Heart left ventricle (tissue), 16 donors: Measurements from ENCODE around the gene SLC35G3. TPM values are rescaled to one million over a fixed set of nuclear protein-coding genes. Genes with fewer than 3 reads are reported as not detected.
"Not testable (repeated sequence)": the region's sequence is repeated elsewhere in the genome, so short reads cannot be mapped to it uniquely, and the experiment has no call there.

ENCODE experiments used
- ATAC-seq, 4 donors: fragments of 200-7000 bp; cut with Tn5 transposase; one replicate each; pipeline ENCODE4 v1.9.1; 2020 to 2022; ENCODE audit warnings: moderate library complexity in 4 of 4, mild to moderate bottlenecking in 3 of 4, moderate number of reproducible peaks in 1 of 4
- DNase-seq, 5 donors: peaks; one replicate each; pipeline ENCODE4 v3.0.0-alpha.2; 2020
- H3K27ac ChIP-seq, 12 donors: fragments of 200-600 bp; sonication (generic) in 4 of 12; one replicate each; pipeline versions ENCODE4 v1.5.0 to v1.8.0; 2016 to 2022; ENCODE audit warnings: mild to moderate bottlenecking in 2 of 12
- H3K27me3 ChIP-seq, 9 donors: fragments of 200-600 bp; sonication (generic) in 2 of 9; one replicate each; pipeline versions ENCODE4 v1.5.1 to v1.8.0; 2016 to 2022; ENCODE audit warnings: mild to moderate bottlenecking in 3 of 9
- H3K36me3 ChIP-seq, 9 donors: fragments of 200-600 bp; sonication (generic) in 2 of 9; one replicate each; pipeline versions ENCODE4 v1.5.0 to v1.8.0; 2018 to 2022; ENCODE audit warnings: mild to moderate bottlenecking in 2 of 9
- H3K4me1 ChIP-seq, 12 donors: fragments of 200-600 bp; sonication (generic) in 4 of 12; one replicate each; pipeline versions ENCODE4 v1.5.0 to v1.8.0; 2016 to 2022; ENCODE audit warnings: mild to moderate bottlenecking in 3 of 12
- H3K4me3 ChIP-seq, 12 donors: fragments of 200-600 bp; sonication (generic) in 4 of 12; one replicate each; pipeline versions ENCODE4 v1.5.0 to v1.8.0; 2017 to 2022; ENCODE audit warnings: mild to moderate bottlenecking in 9 of 12, moderate library complexity in 4 of 12
- H3K9me3 ChIP-seq, 12 donors: fragments of 200-600 bp; sonication (generic) in 4 of 12; one replicate each; pipeline versions ENCODE4 v1.5.0 to v1.8.0; 2016 to 2022; ENCODE audit warnings: mild to moderate bottlenecking in 1 of 12
- POLR2A ChIP-seq, 2 donors: fragments of 450-650 bp; IDR thresholded peaks; one replicate each; pipeline ENCODE4 v1.6.1; 2017; ENCODE audit warnings: antibody characterized with exemption in 2 of 2, mild to moderate bottlenecking in 2 of 2, moderate library complexity in 2 of 2
- WGBS, 4 donors: extraction: QIAGEN DNeasy Blood & Tissue Kit in 2 of 4; methylation state at CpG; one replicate each; pipeline versions ENCODE4 v1.1.5 to v1.1.7; 2013 to 2018; 5-methylcytosine and 5-hydroxymethylcytosine counted together
- intact Hi-C, 10 donors: fragments of 100-400 bp; cut with DNase I; formaldehyde crosslinking; loops; one replicate each; pipeline versions ENCODE4 v1.11.1 to v1.14.2; 2022
- polyA plus RNA-seq, 2 donors: library from polyadenylated mRNA; stranded (reverse); fragments of 200-250 nt; gene quantifications; one replicate each; pipeline ENCODE4 v1.2.3, GENCODE V29; 2013
- total RNA-seq, 9 donors: library from RNA; depleted of rRNA in 2 of 9; stranded (reverse); fragments of >200 nt in 2 of 9; fragmentation: NEBNext Ultra II Directional in 3 of 9; extraction: Animal tissue kit (Norgen Biotek cat#: 25700) in 3 of 9; gene quantifications; one replicate each; pipeline versions ENCODE4 v1.1.0 to v1.2.4, GENCODE V29; 2016 to 2023
- TF ChIP-seq, protein P1 (sequence below), 12 donors: fragments of 200-600 bp; sonication (generic) in 4 of 12; IDR thresholded peaks; one replicate each; pipeline versions ENCODE4 v1.5.0 to v1.8.0; 2018 to 2022; ENCODE audit warnings: antibody characterized with exemption in 12 of 12, mild to moderate bottlenecking in 5 of 12
- donor health status: ischemic (EF 13 %, LVEDD 7.1; RV severe dilation, severe dysfunction).
- donor health status: healthy with polysubstance abuse.
- donor health status: DM: no; HTN: yes; CAD: no.
- donor health status: DM: no; HTN: no; CAD: no.
- donor health status: ischemic (EF 25% LVEDD 6.9; RV normal size, moderate dysfunction).
- donor health status: ischemic (EF 25% LVEDD 5.7; RV mildly dilated, moderate dysfunction).
- donor health status: healthy.
- donor health status: DM: yes; HTN: yes; CAD: no.
- donor health status: ischemic (EF 35%, LVEDD 5.7; RV mildly dilated, moderate dysfunction).
- donor health status: nonischemic (EF 11% LVEDD 7.7; RV severe dilation, severe dysfunction).
- donor health status: DM: yes; HTN: yes; CAD: no.
- donor health status: PGD.
- donor health status: ischemic (EF 29% LVEDD 5.4; RV normal size, mild dysfunction).
- donor health status: nonischemic (EF 23%, LVEDD 6.1; RV moderate dilation, normal function).

The SLC35G3 gene
- total and polyA plus RNA-seq, 11 donors, result not detected

DNA sequence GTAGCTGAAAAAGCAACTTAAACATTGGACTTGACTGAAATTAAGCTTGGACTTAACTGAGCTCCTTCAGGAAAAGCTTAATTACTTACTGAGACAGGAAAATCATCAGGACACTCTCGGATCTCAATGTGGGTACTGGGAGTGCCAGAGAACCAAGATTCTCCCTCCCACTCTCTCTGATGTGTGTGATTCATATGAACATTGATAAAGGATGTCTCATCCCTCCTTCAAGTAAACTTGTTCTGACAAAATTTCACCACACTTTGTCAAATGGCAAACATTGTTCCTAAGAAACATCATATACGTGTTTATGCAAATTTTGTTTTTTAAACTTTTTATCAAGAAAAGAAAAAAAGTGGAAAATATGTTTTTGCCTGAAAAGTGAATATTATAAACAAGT is 44.6 kb upstream of the SLC35G3 start:
- no peak for ATAC-seq
- WGBS, 4 donors, result 72 to 80% (median 75%) methylated on average over 2 of the region's 2 CpGs
- peak overlapping the region in 1 of 12 donors; percentile 13 for H3K4me3 ChIP-seq
- TF ChIP-seq, protein P1, sequence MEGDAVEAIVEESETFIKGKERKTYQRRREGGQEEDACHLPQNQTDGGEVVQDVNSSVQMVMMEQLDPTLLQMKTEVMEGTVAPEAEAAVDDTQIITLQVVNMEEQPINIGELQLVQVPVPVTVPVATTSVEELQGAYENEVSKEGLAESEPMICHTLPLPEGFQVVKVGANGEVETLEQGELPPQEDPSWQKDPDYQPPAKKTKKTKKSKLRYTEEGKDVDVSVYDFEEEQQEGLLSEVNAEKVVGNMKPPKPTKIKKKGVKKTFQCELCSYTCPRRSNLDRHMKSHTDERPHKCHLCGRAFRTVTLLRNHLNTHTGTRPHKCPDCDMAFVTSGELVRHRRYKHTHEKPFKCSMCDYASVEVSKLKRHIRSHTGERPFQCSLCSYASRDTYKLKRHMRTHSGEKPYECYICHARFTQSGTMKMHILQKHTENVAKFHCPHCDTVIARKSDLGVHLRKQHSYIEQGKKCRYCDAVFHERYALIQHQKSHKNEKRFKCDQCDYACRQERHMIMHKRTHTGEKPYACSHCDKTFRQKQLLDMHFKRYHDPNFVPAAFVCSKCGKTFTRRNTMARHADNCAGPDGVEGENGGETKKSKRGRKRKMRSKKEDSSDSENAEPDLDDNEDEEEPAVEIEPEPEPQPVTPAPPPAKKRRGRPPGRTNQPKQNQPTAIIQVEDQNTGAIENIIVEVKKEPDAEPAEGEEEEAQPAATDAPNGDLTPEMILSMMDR (IDR thresholded peaks at IDR 0.05), result no peak
- TF ChIP-seq POLR2A (IDR thresholded peaks at IDR 0.05), result no peak
- DNase-seq, result no peak
- H3K27ac ChIP-seq, result peak overlapping the region in 1 of 12 donors; percentile 96
- intact Hi-C loops, result no loop called here
- H3K4me1 ChIP-seq, result peaks cover 0 to 19% (median 7%) of the 10 kb centered on the region in 12 donors
- H3K36me3 ChIP-seq, result no peaks in the 10 kb centered on the region
- H3K27me3 ChIP-seq, result no peaks in the 10 kb centered on the region
- H3K9me3 ChIP-seq, result no peaks in the 10 kb centered on the region

DNA sequence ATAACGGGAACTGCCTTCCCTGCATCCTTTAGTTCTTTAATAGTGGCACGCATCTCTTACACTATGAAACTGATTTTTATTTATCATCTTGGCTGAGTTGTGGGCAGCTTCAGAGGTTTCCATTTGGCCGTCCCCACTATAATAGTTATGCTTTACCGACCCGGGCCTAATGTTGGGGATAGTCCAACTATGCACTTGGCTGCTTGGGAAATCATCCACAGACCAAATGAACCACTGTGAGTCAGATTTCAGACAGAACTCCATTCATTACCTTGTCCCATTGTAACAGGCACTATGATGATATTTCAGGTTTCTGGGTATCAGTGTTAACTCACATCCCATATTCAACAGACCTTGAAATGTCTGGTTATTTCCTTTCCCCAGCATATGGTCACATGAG is 42.6 kb upstream of the SLC35G3 start:
- Histone ChIP-seq H3K9me3 (no peaks in the 10 kb centered on the region), H3K27ac (no peak overlapping the region), H3K36me3 (no peaks in the 10 kb centered on the region), H3K4me3 (no peak overlapping the region), H3K4me1 (peaks cover 0 to 16% (median 4%) of the 10 kb centered on the region in 12 donors), H3K27me3 (no peaks in the 10 kb centered on the region)
- 79 to 87% (median 79%) methylated on average over 5 of the region's 5 CpGs for WGBS, 4 donors
- TF ChIP-seq POLR2A (IDR thresholded peaks at IDR 0.05), result no peak
- TF ChIP-seq, protein P1 (IDR thresholded peaks at IDR 0.05), result no peak
- DNase-seq (no peak), ATAC-seq (no peak)
- intact Hi-C loops, result no loop called here

DNA sequence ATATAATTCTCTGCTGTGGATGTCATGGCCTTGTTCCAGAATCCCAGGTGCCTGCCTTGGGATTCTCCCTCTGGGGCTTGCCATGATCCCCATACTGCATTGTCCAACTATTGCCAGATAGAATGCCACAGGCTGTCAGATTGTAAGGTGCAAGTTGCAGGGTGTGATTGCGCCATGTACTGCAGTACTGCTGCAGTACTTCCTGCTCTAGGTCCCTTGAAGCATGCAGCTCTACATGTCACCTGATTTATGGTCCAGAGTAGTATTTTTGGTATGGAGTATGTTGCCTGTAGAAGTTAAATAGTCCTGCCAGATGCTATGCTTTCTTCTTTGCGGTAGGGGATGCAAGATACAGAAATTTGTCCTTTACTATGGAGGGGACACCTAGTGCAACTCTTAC is 41.7 kb upstream of the SLC35G3 start:
- H3K4me1 ChIP-seq, result peaks cover 0 to 7% (median 0%) of the 10 kb centered on the region in 12 donors
- H3K27me3 ChIP-seq, result no peaks in the 10 kb centered on the region
- DNase-seq (no peak), ATAC-seq (no peak)
- 42 to 68% (median 55%) methylated on average over 2 of the region's 2 CpGs for WGBS, 4 donors
- H3K36me3 ChIP-seq, result no peaks in the 10 kb centered on the region
- no peaks in the 10 kb centered on the region for H3K9me3 ChIP-seq
- H3K4me3 ChIP-seq, result no peak overlapping the region
- H3K27ac ChIP-seq, result no peak overlapping the region
- intact Hi-C loops, result no loop called here
- TF ChIP-seq, protein P1 (IDR thresholded peaks at IDR 0.05), result no peak
- no peak for TF ChIP-seq POLR2A (IDR thresholded peaks at IDR 0.05)

DNA sequence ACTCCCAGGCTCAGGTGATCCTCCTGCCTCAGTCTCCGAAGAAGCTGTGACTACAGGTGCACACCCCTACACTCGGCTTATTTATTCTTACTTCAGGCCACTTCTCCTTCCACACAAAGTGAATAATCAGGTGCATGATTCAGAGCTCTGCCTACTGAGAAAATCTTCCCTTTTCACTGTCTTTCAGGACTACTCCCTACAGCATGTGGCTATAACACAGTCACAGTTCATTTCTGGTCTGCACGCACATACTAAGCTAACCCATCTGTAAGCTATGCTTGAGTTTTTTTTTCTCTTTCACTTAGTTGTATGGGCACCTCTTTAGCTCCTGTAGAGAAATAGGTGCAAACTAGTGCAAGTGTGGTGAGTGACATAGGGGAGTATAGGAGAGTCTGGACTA is 41.1 kb upstream of the SLC35G3 start:
- TF ChIP-seq, protein P1 (IDR thresholded peaks at IDR 0.05), result no peak
- no peak for TF ChIP-seq POLR2A (IDR thresholded peaks at IDR 0.05)
- 87 to 92% (median 92%) methylated on average over 3 of the region's 3 CpGs for whole genome bisulfite sequencing, 4 donors
- H3K9me3 ChIP-seq, result peaks cover 0 to under 1% (median 0%) of the 10 kb centered on the region in 12 donors
- ATAC-seq (no peak), DNase-seq (no peak)
- peaks cover 0 to 6% (median 0%) of the 10 kb centered on the region in 12 donors for H3K4me1 ChIP-seq
- no peaks in the 10 kb centered on the region for H3K36me3 ChIP-seq
- no peaks in the 10 kb centered on the region for H3K27me3 ChIP-seq
- no peak overlapping the region for H3K27ac ChIP-seq
- no peak overlapping the region for H3K4me3 ChIP-seq
- intact Hi-C loops, result no loop called here

DNA sequence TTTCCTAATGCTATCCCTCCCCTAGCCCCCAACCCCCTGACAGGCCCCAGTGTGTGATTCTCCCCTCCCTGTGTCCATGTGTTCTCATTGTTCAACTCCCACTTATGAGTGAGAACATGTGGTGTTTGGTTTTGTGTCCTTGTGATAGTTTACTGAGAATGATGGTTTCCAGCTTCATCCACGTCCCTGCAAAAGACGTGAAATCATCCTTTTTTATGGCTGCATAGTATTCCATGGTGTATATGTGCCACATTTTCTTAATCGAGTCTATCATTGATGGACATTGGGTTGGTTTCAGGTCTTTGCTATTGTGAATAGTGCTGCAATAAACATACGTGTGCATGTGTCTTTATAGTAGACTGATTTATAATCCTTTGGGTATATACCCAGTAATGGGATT is 40.1 kb upstream of the SLC35G3 start:
- not testable (repeated sequence) for H3K9me3 ChIP-seq
- WGBS, 4 donors, result 86 to 87% (median 86%) methylated on average over 4 of the region's 4 CpGs

More for the DNA sequence above, 40.1 kb upstream of the SLC35G3 start:
- H3K27me3 ChIP-seq, intact Hi-C loops, DNase-seq, H3K4me1 ChIP-seq, H3K27ac ChIP-seq, H3K36me3 ChIP-seq, ATAC-seq, H3K4me3 ChIP-seq: not testable (repeated sequence)
